SK-N-SH (cell line): ENCODE data around the gene SYNE1. TPM values are rescaled to one million over a fixed set of nuclear protein-coding genes. Genes with fewer than 3 reads are reported as not detected.

Experiments
- CTCF ChIA-PET: fragments of 300-600, 350-600 bp; formaldehyde crosslinking; extraction: SDS; loops from one replicate; lab custom pipeline; 2021; lab: Yijun Ruan, JAX
- POLR2A ChIA-PET: fragments of 350-600 bp; sonication (Branson Sonifier 250); formaldehyde crosslinking; extraction: SDS; loops from one replicate; lab custom pipeline; 2020; ENCODE audit warnings: antibody characterized with exemption, inconsistent platforms; lab: Yijun Ruan, JAX
- DNase-seq: peaks from one replicate; pipeline ENCODE4 v3.0.0; 2012
- H2AFZ ChIP-seq: fragments of 200-600 bp; sonication (generic); 2 replicates; pipeline ENCODE4 v1.8.1; 2016; ENCODE audit warnings: antibody characterized with exemption, mild to moderate bottlenecking, low read depth
- H3F3A ChIP-seq: fragments of 200-600 bp; sonication (generic); replicated peaks from 2 replicates; pipeline ENCODE3; 2016; ENCODE audit warnings: antibody characterized with exemption, mild to moderate bottlenecking; ENCODE audit not compliant: insufficient read depth
- H3K27ac ChIP-seq, 2 experiments: fragments of 200-500 bp in 1 of 2; fragments of 200-600 bp in 1 of 2; sonication (Bioruptor generic) in 1 of 2; sonication (generic), shearing (Covaris generic) in 1 of 2; 2 replicates each; pipeline versions ENCODE4 v1.5.1 to v1.6.1; 2014 to 2016; ENCODE audit warnings: low read depth in 2 of 2, inconsistent platforms in 1 of 2, low read length in 1 of 2, mild to moderate bottlenecking in 1 of 2, mixed read lengths in 1 of 2
- H3K27me3 ChIP-seq: fragments of 200-600 bp; sonication (generic), shearing (Covaris generic); 2 replicates; pipeline ENCODE4 v1.6.1; 2016; ENCODE audit warnings: mixed run types; ENCODE audit not compliant: insufficient read depth
- H3K36me3 ChIP-seq, 2 experiments: fragments of 200-500 bp in 1 of 2; fragments of 200-600 bp in 1 of 2; sonication (Bioruptor generic) in 1 of 2; sonication (generic) in 1 of 2; replicated peaks in 1 of 2; 2 replicates each; pipeline versions ENCODE3 to v1.5.1; 2014 to 2016; ENCODE audit warnings: low read length in 1 of 2, mild to moderate bottlenecking in 1 of 2; ENCODE audit not compliant: insufficient read depth in 2 of 2, control insufficient read depth in 1 of 2
- H3K4me1 ChIP-seq, 2 experiments: fragments of 200-500 bp in 1 of 2; fragments of 200-600 bp in 1 of 2; sonication (Bioruptor generic) in 1 of 2; sonication (generic), shearing (Covaris generic) in 1 of 2; 2 replicates each; pipeline versions ENCODE4 v1.5.1 to v1.6.1; 2014 to 2016; ENCODE audit warnings: low read depth in 1 of 2, low read length in 1 of 2, mixed run types in 1 of 2; ENCODE audit not compliant: insufficient read depth in 2 of 2, control insufficient read depth in 1 of 2
- H3K4me2 ChIP-seq: fragments of 200-600 bp; sonication (generic), shearing (Covaris generic); 2 replicates; pipeline ENCODE4 v1.6.1; 2017; ENCODE audit warnings: mixed run types
- H3K4me3 ChIP-seq, 2 experiments: fragments of 200-500 bp in 1 of 2; fragments of 200-600 bp in 1 of 2; sonication (Bioruptor generic) in 1 of 2; sonication (generic), shearing (Covaris generic) in 1 of 2; 2 replicates each; pipeline versions ENCODE4 v1.5.1 to v1.8.1; 2014 to 2016; ENCODE audit warnings: low read depth in 2 of 2, inconsistent platforms in 1 of 2, low read length in 1 of 2, mild to moderate bottlenecking in 1 of 2, mixed read lengths in 1 of 2, moderate library complexity in 1 of 2
- H3K79me2 ChIP-seq: fragments of 200-600 bp; sonication (generic); 2 replicates; pipeline ENCODE4 v1.8.1; 2017; ENCODE audit warnings: mild to moderate bottlenecking; ENCODE audit not compliant: insufficient read depth
- H3K9ac ChIP-seq: fragments of 200-600 bp; sonication (generic); 2 replicates; pipeline ENCODE4 v1.6.1; 2017; ENCODE audit warnings: mixed run types
- H3K9me2 ChIP-seq: fragments of 200-600 bp; sonication (generic); 2 replicates; pipeline ENCODE4 v1.6.1; 2017; ENCODE audit warnings: mixed run types
- H3K9me3 ChIP-seq: fragments of 200-600 bp; sonication (generic); 2 replicates; pipeline ENCODE4 v1.6.1; 2017; ENCODE audit warnings: mixed run types, mild to moderate bottlenecking, moderate library complexity
- H4K20me1 ChIP-seq: fragments of 200-600 bp; sonication (generic); 2 replicates; pipeline ENCODE4 v1.6.1; 2017; ENCODE audit warnings: mild to moderate bottlenecking, mixed run types; ENCODE audit not compliant: insufficient read depth
- EP300 ChIP-seq, 2 experiments: IDR thresholded peaks; 2 replicates each; pipeline versions ENCODE4 v1.4.0 to v1.6.1; 2012; ENCODE audit warnings: borderline replicate concordance in 1 of 2, low read depth in 1 of 2, low read length in 1 of 2
- FOXM1 ChIP-seq: IDR thresholded peaks from 2 replicates; pipeline ENCODE4 v1.4.0; 2012; ENCODE audit warnings: low read depth, mild to moderate bottlenecking
- GABPA ChIP-seq: IDR thresholded peaks from 2 replicates; pipeline ENCODE4 v1.4.0; 2012; ENCODE audit warnings: low read depth, mild to moderate bottlenecking
- GATA2 ChIP-seq: sonication (generic); formaldehyde crosslinking; IDR thresholded peaks from 2 replicates; pipeline ENCODE4 v1.5.0; 2020; ENCODE audit warnings: mild to moderate bottlenecking, missing genetic modification reagents
- IRF3 ChIP-seq: fragments of 150-350 bp; IDR thresholded peaks from 2 replicates; pipeline ENCODE4 v1.6.1; 2016; ENCODE audit warnings: mild to moderate bottlenecking, low read depth, low read length
- JUND ChIP-seq: IDR thresholded peaks from 2 replicates; pipeline ENCODE4 v1.4.0; 2012
- RAD21 ChIP-seq: IDR thresholded peaks from 2 replicates; pipeline ENCODE4 v1.6.1; 2012; ENCODE audit warnings: mild to moderate bottlenecking, low read length
- RFX5 ChIP-seq: IDR thresholded peaks from 2 replicates; pipeline ENCODE4 v1.6.1; 2012; ENCODE audit warnings: mild to moderate bottlenecking, improper control_type of control experiment, low read length
- SMC3 ChIP-seq: IDR thresholded peaks from 2 replicates; pipeline ENCODE4 v1.6.1; 2012; ENCODE audit warnings: low read depth, low read length, improper control_type of control experiment
- TEAD4 ChIP-seq: IDR thresholded peaks from 2 replicates; pipeline ENCODE4 v1.4.0; 2012; ENCODE audit warnings: mild to moderate bottlenecking, borderline replicate concordance; ENCODE audit not compliant: insufficient read depth
- WGBS: methylation state at CpG from one replicate; pipeline ENCODE4 v1.1.6; 2017; ENCODE audit warnings: low lambda C conversion rate; 5-methylcytosine and 5-hydroxymethylcytosine counted together
- polyA plus RNA-seq, 3 experiments: library from polyadenylated mRNA; depleted of rRNA; stranded (reverse); fragments of >200 nt; gene quantifications; 2 replicates each; pipeline ENCODE4 v1.2.3, GENCODE V29; 2012
- TF ChIP-seq, protein P1 (sequence below): fragments of 150-350 bp; IDR thresholded peaks from 2 replicates; pipeline ENCODE4 v1.6.1; 2017; ENCODE audit warnings: antibody characterized with exemption, low read length, low read depth, borderline replicate concordance
- TF ChIP-seq, protein P2 (sequence below): fragments of 200-600 bp; sonication (generic); IDR thresholded peaks from 2 replicates; pipeline ENCODE4 v1.6.1; 2017; ENCODE audit warnings: antibody characterized with exemption, mild to moderate bottlenecking, moderate library complexity

Gene SYNE1
- polyA plus RNA-seq, 1 of the 3 experiments (the other 2 are of a cell fraction) = 31.1 TPM

DNA sequence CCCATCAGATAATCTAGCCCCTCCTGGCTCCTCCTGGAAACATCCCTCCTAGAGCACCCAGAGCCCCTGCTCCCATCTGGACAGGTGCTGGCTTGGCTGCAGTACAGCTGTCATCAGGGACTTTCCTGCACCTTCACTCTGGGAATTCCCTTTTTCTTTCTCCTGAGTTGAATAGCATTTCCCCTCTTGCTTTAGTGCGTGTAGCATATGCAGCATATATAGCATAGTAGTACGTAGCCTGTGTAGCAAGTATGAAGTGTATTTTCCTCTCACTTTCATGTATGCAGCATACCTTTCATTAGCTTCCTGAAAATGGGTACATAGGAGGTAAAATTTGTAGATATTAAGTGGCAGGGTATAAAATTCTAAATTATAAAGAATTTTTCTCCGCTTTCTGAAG is 476.8 kb downstream of the SYNE1 start:
- Histone ChIP-seq H3K4me3 (no peak overlapping the region), H3K9ac (no peak overlapping the region), H4K20me1 (no peaks in the 10 kb centered on the region), H3F3A (peaks cover 3% of the 10 kb centered on the region), H3K4me1 (no peaks in the 10 kb centered on the region; a peak in 1 of 4 replicates), H3K27me3 (no peaks in the 10 kb centered on the region), H2AFZ (no peak overlapping the region), H3K79me2 (no peaks in the 10 kb centered on the region), H3K27ac (no peak overlapping the region), H3K9me2 (no peaks in the 10 kb centered on the region), H3K36me3 (peaks cover 18 to 42% of the 10 kb centered on the region in 2 experiments), H3K4me2 (no peak overlapping the region), H3K9me3 (no peaks in the 10 kb centered on the region)
- WGBS = 93% methylated on average over 3 of the region's 3 CpGs
- no peak for DNase-seq
- TF ChIP-seq GATA2 (no peak), EP300 (IDR thresholded peaks at IDR 0.05; ENCODE audit: borderline replicate concordance in 1 of 2, low read depth in 1 of 2, low read length in 1 of 2) (no peak), SMC3 (no peak), TEAD4 (no peak), JUND (no peak), RFX5 (no peak)
- TF ChIP-seq, protein P1, sequence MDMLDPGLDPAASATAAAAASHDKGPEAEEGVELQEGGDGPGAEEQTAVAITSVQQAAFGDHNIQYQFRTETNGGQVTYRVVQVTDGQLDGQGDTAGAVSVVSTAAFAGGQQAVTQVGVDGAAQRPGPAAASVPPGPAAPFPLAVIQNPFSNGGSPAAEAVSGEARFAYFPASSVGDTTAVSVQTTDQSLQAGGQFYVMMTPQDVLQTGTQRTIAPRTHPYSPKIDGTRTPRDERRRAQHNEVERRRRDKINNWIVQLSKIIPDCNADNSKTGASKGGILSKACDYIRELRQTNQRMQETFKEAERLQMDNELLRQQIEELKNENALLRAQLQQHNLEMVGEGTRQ = no peak
- TF ChIP-seq, protein P2, sequence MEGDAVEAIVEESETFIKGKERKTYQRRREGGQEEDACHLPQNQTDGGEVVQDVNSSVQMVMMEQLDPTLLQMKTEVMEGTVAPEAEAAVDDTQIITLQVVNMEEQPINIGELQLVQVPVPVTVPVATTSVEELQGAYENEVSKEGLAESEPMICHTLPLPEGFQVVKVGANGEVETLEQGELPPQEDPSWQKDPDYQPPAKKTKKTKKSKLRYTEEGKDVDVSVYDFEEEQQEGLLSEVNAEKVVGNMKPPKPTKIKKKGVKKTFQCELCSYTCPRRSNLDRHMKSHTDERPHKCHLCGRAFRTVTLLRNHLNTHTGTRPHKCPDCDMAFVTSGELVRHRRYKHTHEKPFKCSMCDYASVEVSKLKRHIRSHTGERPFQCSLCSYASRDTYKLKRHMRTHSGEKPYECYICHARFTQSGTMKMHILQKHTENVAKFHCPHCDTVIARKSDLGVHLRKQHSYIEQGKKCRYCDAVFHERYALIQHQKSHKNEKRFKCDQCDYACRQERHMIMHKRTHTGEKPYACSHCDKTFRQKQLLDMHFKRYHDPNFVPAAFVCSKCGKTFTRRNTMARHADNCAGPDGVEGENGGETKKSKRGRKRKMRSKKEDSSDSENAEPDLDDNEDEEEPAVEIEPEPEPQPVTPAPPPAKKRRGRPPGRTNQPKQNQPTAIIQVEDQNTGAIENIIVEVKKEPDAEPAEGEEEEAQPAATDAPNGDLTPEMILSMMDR = no peak
- ChIA-PET CTCF (interaction anchor here (0.6 kb wide), 1 partner anchor 440 kb away, joined by 3 read pairs; no protein-coding TSS in a partner anchor), POLR2A (no interaction called here)

DNA sequence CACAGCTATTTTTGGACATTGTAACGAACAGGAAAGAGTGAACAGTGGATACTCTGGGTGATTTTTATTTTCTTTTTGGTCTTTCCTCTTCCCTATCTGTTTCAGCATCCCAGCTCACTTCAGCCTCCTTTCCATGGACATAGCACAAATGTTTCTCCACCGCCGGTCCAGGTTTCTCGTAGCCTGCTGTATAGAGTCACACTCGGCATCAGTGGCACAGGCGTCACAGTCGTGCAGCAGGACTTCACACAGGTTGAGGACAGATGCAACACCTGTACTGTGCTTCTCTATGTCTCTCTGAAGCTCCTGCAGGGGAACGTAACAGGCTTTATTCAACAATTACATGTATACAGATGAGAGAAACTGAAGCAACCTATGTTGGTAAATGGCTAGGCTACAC is 481.4 kb downstream of the SYNE1 start:
- no peak overlapping the region for H3K4me3 ChIP-seq
- no peaks in the 10 kb centered on the region for H3K9me2 ChIP-seq
- H3K4me1 ChIP-seq = peaks cover 0 to 7% of the 10 kb centered on the region in 2 experiments; a peak in 1 of 4 replicates
- POLR2A ChIA-PET = no interaction called here
- 83% methylated on average over 8 of the region's 8 CpGs for WGBS
- H3K79me2 ChIP-seq = no peaks in the 10 kb centered on the region
- H3K4me2 ChIP-seq = no peak overlapping the region
- peaks cover 47 to 69% of the 10 kb centered on the region in 2 experiments for H3K36me3 ChIP-seq
- no peaks in the 10 kb centered on the region for H3K9me3 ChIP-seq
- CTCF ChIA-PET = interaction anchor here (0.8 kb wide), 1 partner anchor 31 kb away, joined by 3 read pairs; no protein-coding TSS in a partner anchor
- no peak overlapping the region for H2AFZ ChIP-seq
- no peak for DNase-seq
- H3K27me3 ChIP-seq = no peaks in the 10 kb centered on the region
- H3K9ac ChIP-seq = no peak overlapping the region
- H3F3A ChIP-seq = peaks cover 3% of the 10 kb centered on the region
- no peak overlapping the region for H3K27ac ChIP-seq
- H4K20me1 ChIP-seq = no peaks in the 10 kb centered on the region
- TF ChIP-seq FOXM1 = no peak
- TF ChIP-seq RAD21 = no peak
- TF ChIP-seq IRF3 = no peak
- TF ChIP-seq RFX5 = no peak
- TF ChIP-seq GABPA = no peak
- TF ChIP-seq EP300 (IDR thresholded peaks at IDR 0.05; ENCODE audit: borderline replicate concordance in 1 of 2, low read depth in 1 of 2, low read length in 1 of 2) = no peak
